ENCODE measurements around the gene KLK12. TPM values are rescaled to one million over a fixed set of nuclear protein-coding genes. Genes with fewer than 3 reads are reported as not detected.

KLK12 gene, protein sequence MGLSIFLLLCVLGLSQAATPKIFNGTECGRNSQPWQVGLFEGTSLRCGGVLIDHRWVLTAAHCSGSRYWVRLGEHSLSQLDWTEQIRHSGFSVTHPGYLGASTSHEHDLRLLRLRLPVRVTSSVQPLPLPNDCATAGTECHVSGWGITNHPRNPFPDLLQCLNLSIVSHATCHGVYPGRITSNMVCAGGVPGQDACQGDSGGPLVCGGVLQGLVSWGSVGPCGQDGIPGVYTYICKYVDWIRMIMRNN
- total RNA-seq (not detected), polyA plus RNA-seq (not detected)

DNA sequence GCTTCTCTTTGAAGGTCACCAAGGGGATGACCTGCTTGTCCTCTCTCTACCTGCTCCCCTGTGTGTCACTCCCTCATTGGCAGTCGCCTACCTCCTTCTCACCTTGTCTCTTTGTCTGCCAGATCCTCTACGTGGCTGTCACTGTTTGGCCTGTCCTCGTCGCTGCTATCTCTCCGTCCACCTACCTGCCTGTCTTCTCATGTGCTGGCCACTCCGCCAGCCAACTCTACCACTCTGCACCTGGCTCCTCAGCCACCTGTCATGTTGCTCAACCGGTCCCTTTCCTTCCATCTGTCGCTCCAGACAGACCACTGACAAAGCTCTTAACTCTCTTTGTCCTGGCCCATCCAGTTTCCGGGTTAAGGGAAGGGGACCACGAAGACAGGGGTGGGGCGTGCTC, at the start of gene KLK12:
Gene KLK12 (minus strand): TSS at position 299 of the 400 bp plus-strand sequence. CDS start 381 bp downstream, outside the sequence.
- no peak for DNase-seq (ENCODE audit: extremely low spot score)
- Histone ChIP-seq H3K36me3 (ENCODE audit: insufficient read depth) (no peaks in the 10 kb centered on the region), H3K27ac (ENCODE audit: low read depth) (no peak within 1 kb of the TSS), H3K4me3 (ENCODE audit: low read depth, low read length) (no peak within 1 kb of the TSS), H3K4me1 (ENCODE audit: insufficient read depth) (no peaks in the 10 kb centered on the region)
- 41% methylated on average over 11 of the region's 11 CpGs for WGBS

DNA sequence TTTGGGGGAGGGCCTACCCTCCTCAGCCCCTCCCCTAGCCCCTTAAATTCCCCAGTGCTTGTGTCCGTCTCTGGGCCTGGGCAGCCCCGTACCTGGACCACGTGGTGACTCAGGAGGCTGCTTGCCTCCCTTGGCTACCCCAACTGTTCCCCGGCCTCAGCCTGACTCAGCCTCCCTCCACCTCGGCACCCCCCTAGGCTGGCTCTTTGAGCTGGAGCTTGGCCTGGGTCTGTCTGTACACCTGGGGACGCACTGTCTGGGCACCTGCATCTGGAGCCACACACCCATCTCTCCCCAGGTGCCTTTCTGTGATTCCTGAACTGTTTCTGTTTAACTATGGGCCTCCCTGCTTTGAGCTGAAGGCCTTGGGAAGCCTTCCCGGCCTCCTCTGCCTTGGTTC, 49.7 kb upstream of the KLK12 start:
- Histone ChIP-seq H3K4me3 (ENCODE audit: low read depth, low read length) (no peak overlapping the region), H3K27ac (ENCODE audit: low read depth) (no peak overlapping the region), H3K4me1 (ENCODE audit: insufficient read depth) (no peaks in the 10 kb centered on the region), H3K36me3 (ENCODE audit: insufficient read depth) (no peaks in the 10 kb centered on the region)
- no peak for DNase-seq (ENCODE audit: extremely low spot score)
- WGBS, result 72% methylated on average over 7 of the region's 7 CpGs

DNA sequence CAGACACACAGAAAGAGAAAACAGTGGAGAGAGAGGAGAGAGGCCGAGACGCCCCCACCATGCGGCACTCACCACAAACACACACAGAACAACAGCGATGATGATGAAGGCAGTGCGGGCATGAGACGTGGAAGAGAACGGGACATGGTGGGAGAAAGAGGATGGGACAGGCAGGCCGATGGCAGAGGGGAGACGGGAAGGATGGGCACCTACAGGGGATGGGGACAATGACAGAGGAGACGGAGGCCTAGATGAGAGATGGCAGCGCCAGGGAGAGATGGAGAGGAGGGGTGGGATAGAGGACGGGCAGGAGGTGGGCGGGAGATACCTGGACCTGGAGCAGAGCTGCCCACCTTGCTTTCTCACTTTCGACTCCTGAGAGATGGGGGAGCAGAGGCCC, 49.0 kb upstream of the KLK12 start:
- DNase-seq (ENCODE audit: extremely low spot score), result no peak
- Histone ChIP-seq H3K36me3 (ENCODE audit: insufficient read depth) (no peaks in the 10 kb centered on the region), H3K27ac (ENCODE audit: low read depth) (no peak overlapping the region), H3K4me3 (ENCODE audit: low read depth, low read length) (no peak overlapping the region), H3K4me1 (ENCODE audit: insufficient read depth) (no peaks in the 10 kb centered on the region)
- 75% methylated on average over 14 of the region's 14 CpGs for WGBS

DNA sequence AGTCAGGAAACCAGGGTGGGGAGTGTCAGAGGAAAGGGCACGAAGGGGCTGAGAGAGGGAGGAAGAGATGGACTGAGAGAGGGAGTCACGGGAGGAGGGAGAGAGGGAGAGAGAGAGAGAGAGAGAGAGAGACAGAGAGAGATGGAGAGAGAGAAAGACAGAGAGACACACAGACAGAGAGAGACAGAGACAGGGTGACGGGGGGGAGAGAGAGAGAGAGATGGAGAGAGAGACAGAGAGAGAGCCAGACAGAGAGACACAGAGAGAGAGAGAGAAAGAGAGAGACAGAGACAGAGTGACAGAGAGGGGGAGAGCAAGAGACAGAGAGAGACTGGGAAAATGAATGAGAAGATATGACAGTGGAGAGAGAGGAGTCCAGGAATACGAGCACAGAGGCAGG, 48.4 kb upstream of the KLK12 start:
- DNase-seq (ENCODE audit: extremely low spot score), result no peak
- H3K27ac ChIP-seq (ENCODE audit: low read depth), result no peak overlapping the region
- 30% methylated on average over 4 of the region's 4 CpGs for WGBS
- H3K36me3 ChIP-seq (ENCODE audit: insufficient read depth), result no peaks in the 10 kb centered on the region
- no peak overlapping the region for H3K4me3 ChIP-seq (ENCODE audit: low read depth, low read length)
- no peaks in the 10 kb centered on the region for H3K4me1 ChIP-seq (ENCODE audit: insufficient read depth)

DNA sequence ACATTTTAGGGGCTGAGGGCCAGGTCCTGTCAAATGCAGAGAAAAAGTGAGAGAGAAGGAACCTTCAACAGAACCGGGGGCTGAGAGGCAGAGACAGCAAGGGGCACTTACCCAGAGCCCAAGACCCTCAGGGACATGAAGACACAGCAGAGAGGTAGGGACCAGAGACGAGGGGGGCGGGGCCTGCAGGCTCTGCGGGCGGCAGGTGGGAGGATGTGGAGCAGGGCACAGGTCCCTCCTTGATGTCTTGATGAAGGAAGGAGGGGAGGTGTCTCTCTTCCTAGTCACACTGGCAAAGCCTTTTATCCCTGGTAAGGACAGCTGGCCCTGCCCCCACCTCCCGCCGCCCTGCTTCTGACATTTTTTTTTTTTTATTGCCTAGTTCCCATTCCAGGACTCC, 47.8 kb upstream of the KLK12 start, which contains the start of gene KLK14:
Gene KLK14 (minus strand): TSS at position 277 of the 400 bp plus-strand sequence. CDS start 273 bp downstream, at position 4.
- H3K4me1 ChIP-seq (ENCODE audit: insufficient read depth), result no peaks in the 10 kb centered on the region
- 22% methylated on average over 7 of the region's 7 CpGs for WGBS

DNA sequence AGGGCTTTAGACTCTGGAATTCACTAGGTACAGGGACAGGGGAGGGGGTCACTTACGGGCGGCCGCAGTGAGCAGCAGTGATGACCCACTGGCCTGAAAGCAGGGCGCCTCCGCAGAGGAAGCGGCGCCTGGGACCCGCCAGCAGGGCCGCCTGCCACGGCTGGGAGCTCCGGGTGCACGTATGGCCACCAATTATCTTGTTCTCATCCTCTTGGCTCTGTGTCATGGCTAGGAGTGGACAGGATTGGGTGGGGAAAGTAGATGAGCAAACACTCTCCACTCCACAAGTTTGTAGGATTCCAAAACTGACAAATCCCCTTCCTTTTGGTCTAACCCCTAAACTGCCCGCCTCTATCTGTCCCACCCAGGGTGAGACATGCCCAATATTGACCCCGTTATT, 46.7 kb upstream of the KLK12 start:
- H3K4me3 ChIP-seq (ENCODE audit: low read depth, low read length), result no peak overlapping the region

More for the DNA sequence above, 47.8 kb upstream of the KLK12 start, which contains the start of gene KLK14:
- no peak for DNase-seq (ENCODE audit: extremely low spot score)
- Histone ChIP-seq H3K36me3 (ENCODE audit: insufficient read depth) (no peaks in the 10 kb centered on the region), H3K27ac (ENCODE audit: low read depth) (no peak within 1 kb of the TSS), H3K4me3 (ENCODE audit: low read depth, low read length) (no peak within 1 kb of the TSS)

DNA sequence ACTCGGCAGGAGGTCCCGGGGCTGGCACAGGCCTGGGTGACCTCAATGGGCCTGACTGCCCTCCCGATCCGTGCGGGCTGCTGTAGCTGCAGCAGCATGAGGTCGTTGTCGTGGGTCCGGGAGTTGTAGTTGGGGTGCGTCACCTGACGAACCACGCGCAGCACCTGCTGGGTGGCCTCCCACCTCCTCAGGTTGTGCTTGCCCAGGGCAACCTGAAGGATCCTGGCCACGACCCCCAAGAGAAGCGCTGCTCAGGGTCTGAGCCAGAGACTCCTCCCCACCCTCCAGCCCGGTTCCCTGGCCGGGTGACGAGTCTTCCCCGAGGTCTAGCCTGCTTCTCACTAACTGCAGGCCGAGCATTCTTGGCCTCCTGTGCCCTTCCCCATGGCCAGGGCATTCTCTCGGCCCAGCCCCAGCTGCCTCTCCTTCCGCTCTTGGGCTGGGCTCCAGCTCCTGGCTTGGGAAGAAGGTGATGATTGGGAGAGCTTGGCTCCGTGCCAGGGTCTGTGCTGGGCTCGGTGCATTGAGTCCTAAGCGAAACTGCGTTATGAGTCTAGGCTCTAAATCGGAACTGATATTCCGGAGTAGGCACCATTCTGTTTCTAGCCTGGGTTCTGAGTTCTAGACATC, 44.8 kb upstream of the KLK12 start:
- Histone ChIP-seq H3K4me3 (ENCODE audit: low read depth, low read length) (no peak overlapping the region), H3K36me3 (ENCODE audit: insufficient read depth) (no peaks in the 10 kb centered on the region), H3K4me1 (ENCODE audit: insufficient read depth) (no peaks in the 10 kb centered on the region), H3K27ac (ENCODE audit: low read depth) (no peak overlapping the region)
- 75% methylated on average over 27 of the region's 27 CpGs for WGBS
- no peak for DNase-seq (ENCODE audit: extremely low spot score)

More for the DNA sequence above, 46.7 kb upstream of the KLK12 start:
- 85% methylated on average over 14 of the region's 14 CpGs for WGBS
- Histone ChIP-seq H3K36me3 (ENCODE audit: insufficient read depth) (no peaks in the 10 kb centered on the region), H3K27ac (ENCODE audit: low read depth) (no peak overlapping the region), H3K4me1 (ENCODE audit: insufficient read depth) (no peaks in the 10 kb centered on the region)
- no peak for DNase-seq (ENCODE audit: extremely low spot score)

DNA sequence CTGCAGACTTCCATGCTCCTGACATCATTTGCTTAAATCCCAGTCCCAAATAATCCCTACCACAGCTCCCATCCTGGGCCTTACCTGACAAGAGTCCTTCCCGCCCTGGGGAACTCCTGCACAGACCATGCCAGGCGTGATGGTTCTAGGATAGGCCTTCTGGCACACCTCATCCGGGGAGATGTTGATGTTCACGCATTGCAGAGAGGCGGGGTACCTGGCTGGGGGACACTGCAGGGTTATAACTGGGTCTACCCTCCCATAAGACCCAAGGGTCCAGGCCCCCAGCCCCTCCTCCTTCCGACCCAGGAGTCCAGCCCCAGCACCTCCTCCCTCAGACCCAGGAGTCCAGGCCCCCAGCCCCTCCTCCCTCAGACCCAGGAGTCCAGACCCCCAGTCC, 43.9 kb upstream of the KLK12 start:
- DNase-seq (ENCODE audit: extremely low spot score), result no peak
- H3K4me1 ChIP-seq (ENCODE audit: insufficient read depth), result no peaks in the 10 kb centered on the region
- 88% methylated on average over 6 of the region's 6 CpGs for WGBS
- H3K4me3 ChIP-seq (ENCODE audit: low read depth, low read length), result no peak overlapping the region
- no peaks in the 10 kb centered on the region for H3K36me3 ChIP-seq (ENCODE audit: insufficient read depth)
- H3K27ac ChIP-seq (ENCODE audit: low read depth), result no peak overlapping the region

DNA sequence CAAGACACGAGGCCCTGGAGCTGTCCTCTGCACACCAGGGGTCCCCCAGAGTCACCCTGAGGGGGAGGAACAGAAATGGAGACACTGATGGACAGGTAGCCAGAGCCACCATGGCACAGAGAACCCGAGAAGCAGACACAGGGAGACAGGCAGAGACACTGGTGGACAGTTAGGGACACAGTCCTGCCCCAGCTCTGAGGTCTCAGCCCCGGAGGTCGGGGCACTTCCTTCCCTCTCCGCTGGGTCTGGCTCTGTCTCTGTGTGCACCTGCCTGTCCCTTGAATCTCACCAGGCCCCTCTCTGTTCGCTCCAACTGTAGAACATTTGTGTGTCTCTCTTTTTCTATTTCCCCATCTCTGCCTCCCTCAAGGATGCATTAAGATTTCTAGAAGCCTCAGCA, 43.3 kb upstream of the KLK12 start:
- DNase-seq (ENCODE audit: extremely low spot score), result no peak
- Histone ChIP-seq H3K4me1 (ENCODE audit: insufficient read depth) (no peaks in the 10 kb centered on the region), H3K36me3 (ENCODE audit: insufficient read depth) (no peaks in the 10 kb centered on the region), H3K27ac (ENCODE audit: low read depth) (no peak overlapping the region), H3K4me3 (ENCODE audit: low read depth, low read length) (no peak overlapping the region)
- WGBS, result 71% methylated on average over 6 of the region's 6 CpGs

DNA sequence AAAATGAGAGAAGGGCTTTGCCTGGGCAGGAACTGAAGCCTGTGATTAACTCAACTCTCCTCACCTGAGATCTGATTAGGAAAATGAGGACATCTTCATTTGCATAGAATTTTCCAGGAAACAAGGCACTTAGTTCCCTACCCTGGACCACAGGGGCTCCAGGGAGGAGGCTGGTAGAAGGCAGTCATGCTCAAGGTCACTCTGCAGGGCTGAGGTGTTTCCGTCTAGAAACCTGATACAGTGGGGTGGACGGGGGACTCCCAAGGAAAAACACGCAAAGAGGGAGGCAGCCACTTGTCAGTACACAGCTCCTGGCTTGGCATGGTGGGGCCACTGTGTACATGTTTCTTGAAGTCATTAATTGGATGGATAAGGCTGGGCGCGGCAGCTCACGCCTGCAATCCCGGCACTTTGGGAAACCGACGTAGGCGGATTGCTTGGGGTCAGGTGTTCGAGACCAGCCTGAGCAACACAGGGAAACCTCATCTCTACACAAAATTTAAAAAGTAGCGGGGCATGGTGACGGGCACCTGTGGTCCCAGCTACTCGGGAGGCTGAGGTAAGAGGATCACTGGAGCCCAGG, 41.9 kb upstream of the KLK12 start:
- no peaks in the 10 kb centered on the region for H3K4me1 ChIP-seq (ENCODE audit: insufficient read depth)
- no peaks in the 10 kb centered on the region for H3K36me3 ChIP-seq (ENCODE audit: insufficient read depth)
- no peak for DNase-seq (ENCODE audit: extremely low spot score)
- no peak overlapping the region for H3K27ac ChIP-seq (ENCODE audit: low read depth)
- 78% methylated on average over 14 of the region's 14 CpGs for WGBS
- no peak overlapping the region for H3K4me3 ChIP-seq (ENCODE audit: low read depth, low read length)

DNA sequence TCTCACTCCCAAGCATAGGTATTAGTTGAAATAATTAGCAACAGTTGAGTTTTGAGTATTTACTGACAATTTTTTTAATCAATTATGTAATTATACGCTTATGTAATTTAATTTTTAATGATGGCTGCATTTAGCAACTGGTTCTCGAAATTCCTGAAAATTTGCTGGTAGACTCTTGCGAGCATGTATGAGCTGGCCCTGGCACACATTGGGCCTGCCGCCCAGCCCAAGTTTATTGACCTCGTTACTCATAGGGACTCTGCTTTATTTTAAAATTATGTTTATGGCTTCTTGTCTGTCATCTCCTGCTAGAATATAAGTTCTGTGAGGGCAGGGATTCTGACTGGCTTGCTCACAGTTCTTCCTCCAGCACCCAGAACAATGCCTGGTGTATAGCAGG, 41.2 kb upstream of the KLK12 start:
- no peak overlapping the region for H3K4me3 ChIP-seq (ENCODE audit: low read depth, low read length)
- no peak for DNase-seq (ENCODE audit: extremely low spot score)
- H3K27ac ChIP-seq (ENCODE audit: low read depth), result no peak overlapping the region
- H3K4me1 ChIP-seq (ENCODE audit: insufficient read depth), result no peaks in the 10 kb centered on the region
- WGBS, result 78% methylated on average over 5 of the region's 5 CpGs
- H3K36me3 ChIP-seq (ENCODE audit: insufficient read depth), result no peaks in the 10 kb centered on the region

DNA sequence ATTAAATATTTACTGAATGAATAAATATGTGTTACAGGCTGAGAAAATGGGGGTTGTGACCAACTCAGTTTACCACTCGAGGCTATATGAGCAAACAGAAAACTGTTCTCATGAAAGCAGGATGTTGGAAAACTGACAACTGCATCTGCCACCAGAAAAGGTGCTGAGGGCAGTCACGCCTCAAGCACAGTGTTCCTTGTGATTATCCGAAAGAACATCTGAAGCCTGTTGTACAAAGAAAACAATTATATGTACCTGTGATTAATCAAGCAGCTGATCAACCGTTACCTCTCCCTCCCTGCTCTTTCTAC, 36.2 kb upstream of the KLK12 start:
- Histone ChIP-seq H3K36me3 (ENCODE audit: insufficient read depth) (no peaks in the 10 kb centered on the region), H3K4me1 (ENCODE audit: insufficient read depth) (no peaks in the 10 kb centered on the region), H3K27ac (ENCODE audit: low read depth) (no peak overlapping the region), H3K4me3 (ENCODE audit: low read depth, low read length) (no peak overlapping the region)
- no peak for DNase-seq (ENCODE audit: extremely low spot score)
- WGBS, result 64% methylated on average over 4 of the region's 4 CpGs

DNA sequence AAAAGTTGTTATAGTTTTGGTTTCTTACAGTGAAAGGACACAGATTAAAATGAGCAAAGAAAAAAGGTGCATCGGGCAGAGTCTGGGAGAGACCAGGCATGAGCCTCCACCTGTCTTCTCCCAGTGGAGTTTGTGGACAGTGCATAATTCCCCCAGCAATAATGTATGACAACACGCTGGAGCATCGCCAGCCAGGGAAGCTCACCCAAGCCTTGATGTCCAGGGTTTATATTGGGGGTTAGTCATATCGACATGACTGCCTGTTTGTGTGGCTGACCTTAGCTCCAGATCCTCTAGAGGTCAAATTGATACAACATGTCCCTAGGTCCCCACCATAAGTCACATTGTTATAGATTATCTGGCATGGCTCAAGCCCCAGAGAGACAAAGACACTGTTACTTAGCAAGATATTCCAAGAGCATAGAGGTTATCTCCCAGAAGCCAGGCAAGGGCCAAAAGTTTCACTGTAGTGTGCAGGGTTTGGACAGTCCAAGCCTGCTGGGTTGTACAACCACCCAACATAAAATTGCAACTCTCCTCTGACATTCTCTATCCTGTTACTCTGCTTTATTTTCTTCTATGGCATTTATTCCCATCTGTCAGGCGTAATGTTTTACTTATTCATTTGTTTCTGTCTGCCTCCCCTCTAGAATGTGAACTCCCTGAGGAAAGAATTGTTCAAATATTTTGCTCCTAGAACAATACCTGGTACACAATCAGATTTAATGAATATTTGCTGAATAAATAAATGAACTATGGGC, 35.7 kb upstream of the KLK12 start:
- 79% methylated on average over 5 of the region's 5 CpGs for WGBS
- Histone ChIP-seq H3K4me3 (ENCODE audit: low read depth, low read length) (no peak overlapping the region), H3K4me1 (ENCODE audit: insufficient read depth) (no peaks in the 10 kb centered on the region), H3K36me3 (ENCODE audit: insufficient read depth) (no peaks in the 10 kb centered on the region), H3K27ac (ENCODE audit: low read depth) (no peak overlapping the region)
- DNase-seq (ENCODE audit: extremely low spot score), result no peak
